Esophagus squamous epithelium (tissue), 5 donors: Measurements from ENCODE around the gene RBFA. TPM values are rescaled to one million over a fixed set of nuclear protein-coding genes. Genes with fewer than 3 reads are reported as not detected.
"Not testable (repeated sequence)": the region's sequence is repeated elsewhere in the genome, so short reads cannot be mapped to it uniquely, and the experiment has no call there.

ENCODE experiments used
- DNase-seq: peaks from one replicate; lab custom pipeline; 2025; lab: John Stamatoyannopoulos, UW
- H3K27ac ChIP-seq, 4 donors: fragments of 200-600 bp; sonication (generic); one replicate each; pipeline ENCODE4 v1.5.1; 2016 to 2019; ENCODE audit warnings: mild to moderate bottlenecking in 1 of 4
- H3K27me3 ChIP-seq, 4 donors: fragments of 200-600 bp; sonication (generic); 1 replicate in 3 of 4; 2 replicates in 1 of 4; pipeline versions ENCODE4 v1.5.1 to v1.6.0; 2017 to 2021; ENCODE audit warnings: antibody characterized with exemption in 1 of 4
- H3K36me3 ChIP-seq, 3 donors: fragments of 200-600 bp; sonication (generic); one replicate each; pipeline ENCODE4 v1.5.1; 2016 to 2019
- H3K4me1 ChIP-seq, 3 donors: fragments of 200-600 bp; sonication (generic); one replicate each; pipeline ENCODE4 v1.5.1; 2017 to 2019
- H3K4me3 ChIP-seq, 4 donors: fragments of 200-600 bp; sonication (generic); 1 replicate in 3 of 4; 2 replicates in 1 of 4; pipeline ENCODE4 v1.5.1; 2016 to 2019; ENCODE audit warnings: mild to moderate bottlenecking in 2 of 4, moderate library complexity in 1 of 4
- H3K9me3 ChIP-seq, 3 donors: fragments of 200-600 bp; sonication (generic); one replicate each; pipeline ENCODE4 v1.5.1; 2016 to 2019
- CTCF ChIP-seq, 6 experiments: fragments of 450-650 bp in 4 of 6; fragments of 200-600 bp in 2 of 6; sonication (generic) in 2 of 6; IDR thresholded peaks; one replicate each; pipeline ENCODE4 v1.5.1; 2016 to 2019; ENCODE audit warnings: antibody characterized with exemption in 6 of 6, mild to moderate bottlenecking in 4 of 6, moderate library complexity in 4 of 6
- POLR2A ChIP-seq, 4 donors: fragments of 450-650 bp; IDR thresholded peaks; one replicate each; pipeline ENCODE4 v1.6.1; 2017; ENCODE audit warnings: antibody characterized with exemption in 4 of 4, mild to moderate bottlenecking in 4 of 4, moderate library complexity in 3 of 4
- WGBS, 2 donors: methylation state at CpG; one replicate each; pipeline ENCODE4 v1.1.5; 2018; 5-methylcytosine and 5-hydroxymethylcytosine counted together
- intact Hi-C: fragments of 100-400 bp; cut with DNase I; formaldehyde crosslinking; loops from one replicate; pipeline ENCODE4 v1.15.0; 2022
- total RNA-seq, 4 donors: library from RNA; depleted of rRNA; stranded (reverse); fragments of >200 nt; gene quantifications; one replicate each; pipeline ENCODE4 v1.1.0, GENCODE V29; 2016
- donor health status: DM: yes; HTN: yes; CAD: no.

RBFA gene
- total RNA-seq, 4 donors from 2014 or later: 15.5 to 36.7 (median 28.8) TPM

- H3K27ac ChIP-seq: no peak overlapping the region
- WGBS, 2 donors: 48 to 62% methylated on average over 4 of the region's 4 CpGs
- DNase-seq: no peak
- H3K36me3 ChIP-seq: peaks cover 0 to 19% (median 0%) of the 10 kb centered on the region in 3 donors
- H3K4me3 ChIP-seq: no peak overlapping the region
- H3K4me1 ChIP-seq: no peaks in the 10 kb centered on the region
- no peak for TF ChIP-seq POLR2A (IDR thresholded peaks at IDR 0.05)
- peak in 1 of 6 experiments; percentile 23 for TF ChIP-seq CTCF (IDR thresholded peaks at IDR 0.05)
- H3K27me3 ChIP-seq: no peaks in the 10 kb centered on the region
- intact Hi-C loops: no loop called here
- peaks cover 8 to 79% (median 73%) of the 10 kb centered on the region in 3 donors for H3K9me3 ChIP-seq
These were observed 11.1 kb upstream of the RBFA start for GRCh38 chr18:80023173-80023572.

- H3K27ac ChIP-seq: no peak overlapping the region
- no peaks in the 10 kb centered on the region for H3K4me1 ChIP-seq
- H3K4me3 ChIP-seq: no peak overlapping the region
- peaks cover 8 to 50% (median 45%) of the 10 kb centered on the region in 3 donors for H3K9me3 ChIP-seq
- 84 to 86% methylated on average over 7 of the region's 7 CpGs for WGBS, 2 donors
- no peaks in the 10 kb centered on the region for H3K27me3 ChIP-seq
- TF ChIP-seq POLR2A (IDR thresholded peaks at IDR 0.05) (no peak), CTCF (IDR thresholded peaks at IDR 0.05) (no peak)
- intact Hi-C loops: no loop called here
- H3K36me3 ChIP-seq: peaks cover 0 to 19% (median 0%) of the 10 kb centered on the region in 3 donors
- DNase-seq: no peak
These were observed 7.9 kb upstream of the RBFA start for GRCh38 chr18:80026363-80026762.

GRCh38 chr18:80027719-80028118, 6.5 kb upstream of the RBFA start:
- Histone ChIP-seq H3K9me3 (peaks cover 3 to 37% (median 31%) of the 10 kb centered on the region in 3 donors), H3K36me3 (peaks cover 0 to 19% (median 0%) of the 10 kb centered on the region in 3 donors)
- H3K4me3 ChIP-seq, H3K4me1 ChIP-seq, intact Hi-C loops, DNase-seq, H3K27me3 ChIP-seq, H3K27ac ChIP-seq: not testable (repeated sequence)

GRCh38 chr18:80029690-80030089, 4.5 kb upstream of the RBFA start:
- no peak for TF ChIP-seq CTCF (IDR thresholded peaks at IDR 0.05)
- no peak for TF ChIP-seq POLR2A (IDR thresholded peaks at IDR 0.05)
- 94 to 100% methylated on average over 1 of the region's 1 CpG for WGBS, 2 donors
- Histone ChIP-seq H3K4me1 (peaks cover 0 to 9% (median 0%) of the 10 kb centered on the region in 3 donors), H3K4me3 (no peak overlapping the region), H3K27me3 (no peaks in the 10 kb centered on the region), H3K36me3 (peaks cover 0 to 10% (median 0%) of the 10 kb centered on the region in 3 donors), H3K27ac (no peak overlapping the region), H3K9me3 (peaks cover 0 to 17% (median 12%) of the 10 kb centered on the region in 3 donors)
- no peak for DNase-seq
- intact Hi-C loops: loop anchor here (10.0 kb wide), 1 partner anchor 345 kb away; no protein-coding TSS in a partner anchor

- no peaks in the 10 kb centered on the region for H3K27me3 ChIP-seq
- WGBS, 2 donors: 2 to 11% methylated on average over 15 to 29 of the region's 90 CpGs
- TF ChIP-seq POLR2A (IDR thresholded peaks at IDR 0.05) (peak in 3 of 4 donors; percentile 32 to 73 (median 68)), CTCF (IDR thresholded peaks at IDR 0.05) (no peak)
- DNase-seq: peak; percentile 76
- peak overlapping the region; percentile 89 to 98 (median 94) for H3K27ac ChIP-seq
- intact Hi-C loops: loop anchor here (10.0 kb wide), 1 partner anchor 349 kb away; no protein-coding TSS in a partner anchor
- peak overlapping the region; percentile 44 to 81 (median 60) for H3K4me3 ChIP-seq
- peaks cover 4 to 24% (median 9%) of the 10 kb centered on the region in 3 donors for H3K4me1 ChIP-seq
- peaks cover 0 to 16% (median 0%) of the 10 kb centered on the region in 3 donors for H3K36me3 ChIP-seq
- H3K9me3 ChIP-seq: no peaks in the 10 kb centered on the region
These were observed 810 bp upstream of the RBFA start for GRCh38 chr18:80033181-80034067.
